Liver (tissue), 9 donors: ENCODE data around the gene ZBED2. TPM values are rescaled to one million over a fixed set of nuclear protein-coding genes. Genes with fewer than 3 reads are reported as not detected.

ENCODE experiments used
- DNase-seq: peaks from one replicate; pipeline ENCODE4 v3.0.0-alpha.2; 2017; ENCODE audit warnings: low spot score
- H3K27ac ChIP-seq, 2 donors: one replicate each; pipeline ENCODE4 v1.7.0; 2013; ENCODE audit warnings: inconsistent platforms in 2 of 2, low read length in 2 of 2, control low read depth in 1 of 2, low read depth in 1 of 2, mild to moderate bottlenecking in 1 of 2
- H3K27me3 ChIP-seq, 4 donors: one replicate each; pipeline versions ENCODE4 v1.6.1 to v1.7.0; 2013; ENCODE audit warnings: low read length in 3 of 4, inconsistent platforms in 1 of 4, mild to moderate bottlenecking in 1 of 4, moderate library complexity in 1 of 4; ENCODE audit not compliant: control insufficient read depth in 4 of 4, insufficient read depth in 4 of 4
- H3K36me3 ChIP-seq, 4 donors: one replicate each; pipeline versions ENCODE4 v1.6.1 to v1.7.0; 2013; ENCODE audit warnings: low read length in 3 of 4, mild to moderate bottlenecking in 3 of 4, low read depth in 1 of 4, moderate library complexity in 1 of 4; ENCODE audit not compliant: control insufficient read depth in 4 of 4, insufficient read depth in 3 of 4
- H3K4me1 ChIP-seq, 4 donors: one replicate each; pipeline versions ENCODE4 v1.6.1 to v1.7.0; 2013; ENCODE audit warnings: low read length in 3 of 4, mild to moderate bottlenecking in 3 of 4, moderate library complexity in 1 of 4; ENCODE audit not compliant: control insufficient read depth in 4 of 4, insufficient read depth in 4 of 4
- H3K4me3 ChIP-seq, 3 donors: one replicate each; pipeline versions ENCODE4 v1.6.1 to v1.7.0; 2013; ENCODE audit warnings: low read length in 3 of 3, control low read depth in 1 of 3, low read depth in 1 of 3, mild to moderate bottlenecking in 1 of 3
- H3K9ac ChIP-seq, 2 donors: one replicate each; pipeline ENCODE4 v1.7.0; 2013; ENCODE audit warnings: low read length in 2 of 2, mild to moderate bottlenecking in 2 of 2, moderate library complexity in 2 of 2, control low read depth in 1 of 2, low read depth in 1 of 2
- H3K9me3 ChIP-seq, 4 donors: one replicate each; pipeline versions ENCODE4 v1.6.1 to v1.7.0; 2013; ENCODE audit warnings: low read length in 3 of 4; ENCODE audit not compliant: control insufficient read depth in 4 of 4
- ATF3 ChIP-seq: IDR thresholded peaks from 2 replicates; pipeline ENCODE4 v1.6.1; 2016; ENCODE audit warnings: antibody characterized with exemption
- CTCF ChIP-seq: fragments of 150-350 bp; IDR thresholded peaks from 2 replicates; pipeline ENCODE4 v1.5.1; 2017; ENCODE audit warnings: improper control_type of control experiment, low read depth, low read length; ENCODE audit not compliant: missing input control
- EGR1 ChIP-seq, 2 donors: IDR thresholded peaks; 2 replicates each; pipeline ENCODE4 v1.6.1; 2016 to 2018; ENCODE audit warnings: antibody characterized with exemption in 2 of 2, low read depth in 2 of 2
- FOXA1 ChIP-seq: IDR thresholded peaks from 2 replicates; pipeline ENCODE4 v1.6.1; 2016; ENCODE audit warnings: antibody characterized with exemption
- FOXA2 ChIP-seq: IDR thresholded peaks from 2 replicates; pipeline ENCODE4 v1.6.1; 2016; ENCODE audit warnings: antibody characterized with exemption
- GABPA ChIP-seq, 2 donors: IDR thresholded peaks in 1 of 2; conservative IDR thresholded peaks in 1 of 2; 2 replicates each; pipeline ENCODE4 v1.6.1; 2016; ENCODE audit warnings: antibody characterized with exemption in 2 of 2, mild to moderate bottlenecking in 1 of 2, moderate library complexity in 1 of 2
- HNF4A ChIP-seq, 2 donors: conservative IDR thresholded peaks; 2 replicates each; pipeline ENCODE4 v1.6.1; 2016; ENCODE audit warnings: antibody characterized with exemption in 2 of 2, mild to moderate bottlenecking in 2 of 2
- MAX ChIP-seq: IDR thresholded peaks from 2 replicates; pipeline ENCODE4 v1.6.1; 2016; ENCODE audit warnings: antibody characterized with exemption
- REST ChIP-seq: IDR thresholded peaks from 2 replicates; pipeline ENCODE4 v1.6.1; 2016; ENCODE audit warnings: antibody characterized with exemption, mild to moderate bottlenecking
- YY1 ChIP-seq: IDR thresholded peaks from 2 replicates; pipeline ENCODE4 v1.6.1; 2016; ENCODE audit warnings: antibody characterized with exemption, mild to moderate bottlenecking
- ZBTB33 ChIP-seq: IDR thresholded peaks from 2 replicates; pipeline ENCODE4 v1.6.1; 2016; ENCODE audit warnings: antibody characterized with exemption
- WGBS: extraction: QIAGEN DNeasy Blood & Tissue Kit; methylation state at CpG from one replicate; pipeline ENCODE4 v1.1.7; 2013; 5-methylcytosine and 5-hydroxymethylcytosine counted together
- polyA plus RNA-seq, 2 donors: library from polyadenylated mRNA; stranded (reverse) in 1 of 2; unstranded in 1 of 2; fragments of 200-250 nt in 1 of 2; fragments of >200 nt in 1 of 2; fragmentation: Nextera tagmentation in 1 of 2; extraction: Ambion mirVana in 1 of 2; gene quantifications; one replicate each; pipeline versions ENCODE4 v1.2.1 to v1.2.3, GENCODE V29; 2013 to 2015
- total RNA-seq, 2 donors: library from RNA; depleted of rRNA; stranded (reverse); fragments of >200 nt; gene quantifications; one replicate each; pipeline ENCODE4 v1.2.3, GENCODE V29; 2014
- donor health status: healthy.
- donor health status: healthy.
- donor health status: healthy.
- donor health status: healthy.
- donor health status: healthy.

The ZBED2 gene
- total and polyA plus RNA-seq, 4 donors: not detected

- H3K9me3 ChIP-seq: no peaks in the 10 kb centered on the region
- no peak overlapping the region for H3K27ac ChIP-seq
- DNase-seq: no peak
- TF ChIP-seq EGR1 (IDR thresholded peaks at IDR 0.05; ENCODE audit: low read depth in 2 of 2) (no peak), ATF3 (no peak), ZBTB33 (no peak), HNF4A (conservative IDR thresholded peaks at IDR 0.05) (no peak), REST (no peak), FOXA2 (no peak), CTCF (no peak), MAX (no peak), GABPA (IDR thresholded peaks at IDR 0.05 in 1 of 2, conservative IDR thresholded peaks at IDR 0.05 in 1 of 2) (no peak), YY1 (no peak), FOXA1 (no peak)
- H3K9ac ChIP-seq: no peak overlapping the region
- H3K4me1 ChIP-seq: no peaks in the 10 kb centered on the region
- H3K27me3 ChIP-seq: no peaks in the 10 kb centered on the region
- no peaks in the 10 kb centered on the region for H3K36me3 ChIP-seq
- H3K4me3 ChIP-seq: no peak overlapping the region
- WGBS: 86% methylated on average over 2 of the region's 2 CpGs
Observed at GRCh38 chr3:111609700-111610099, 14.6 kb upstream of the ZBED2 start.

- Histone ChIP-seq H3K27me3 (no peaks in the 10 kb centered on the region), H3K4me3 (no peak overlapping the region), H3K4me1 (no peaks in the 10 kb centered on the region), H3K9me3 (no peaks in the 10 kb centered on the region), H3K27ac (no peak overlapping the region), H3K9ac (no peak overlapping the region), H3K36me3 (no peaks in the 10 kb centered on the region)
- TF ChIP-seq CTCF: no peak
- 85% methylated on average over 2 of the region's 2 CpGs for WGBS
- no peak for DNase-seq
Observed at GRCh38 chr3:111608383-111608782, 13.2 kb upstream of the ZBED2 start.
